Stimulated activated effector memory CD8-positive, alpha-beta T cell treated with anti-CD3 and anti-CD28 coated beads, Interleukin-12 subunit alpha, Interleukin-12 subunit beta, amount 100 ng/mL, for 72 hours (primary cell): ENCODE data around the gene CACNA1C.

Experiments
- ATAC-seq: fragments of 150-1000 bp; cut with Tn5 transposase; 2 replicates; pipeline ENCODE4 v1.10.0; 2021
- DNase-seq, 2 donors: peaks; one replicate each; pipeline ENCODE4 v3.0.0; 2021 to 2022; ENCODE audit warnings: low spot score in 2 of 2
- H3K27ac Mint-ChIP-seq: one replicate; pipeline ENCODE4 v1.8.0; 2022; ENCODE audit warnings: mild to moderate bottlenecking, mixed read lengths
- H3K36me3 Mint-ChIP-seq: one replicate; pipeline ENCODE4 v1.8.0; 2022; ENCODE audit warnings: mild to moderate bottlenecking, mixed read lengths
- H3K4me1 Mint-ChIP-seq: one replicate; pipeline ENCODE4 v1.8.0; 2022; ENCODE audit warnings: mixed read lengths
- H3K4me3 Mint-ChIP-seq: one replicate; pipeline ENCODE4 v1.8.0; 2022; ENCODE audit warnings: mild to moderate bottlenecking, mixed read lengths
- H3K9me3 Mint-ChIP-seq: one replicate; pipeline ENCODE4 v1.8.0; 2022; ENCODE audit warnings: mixed read lengths

The CACNA1C gene

GRCh38 chr12:2384533-2385351 is 332.0 kb downstream of the CACNA1C start:
- Mint-ChIP-seq H3K4me3 (no peak overlapping the region), H3K9me3 (no peaks in the 10 kb centered on the region), H3K4me1 (no peaks in the 10 kb centered on the region), H3K36me3 (no peaks in the 10 kb centered on the region), H3K27ac (no peak overlapping the region)
- DNase-seq (no peak), ATAC-seq (no peak)

DNA sequence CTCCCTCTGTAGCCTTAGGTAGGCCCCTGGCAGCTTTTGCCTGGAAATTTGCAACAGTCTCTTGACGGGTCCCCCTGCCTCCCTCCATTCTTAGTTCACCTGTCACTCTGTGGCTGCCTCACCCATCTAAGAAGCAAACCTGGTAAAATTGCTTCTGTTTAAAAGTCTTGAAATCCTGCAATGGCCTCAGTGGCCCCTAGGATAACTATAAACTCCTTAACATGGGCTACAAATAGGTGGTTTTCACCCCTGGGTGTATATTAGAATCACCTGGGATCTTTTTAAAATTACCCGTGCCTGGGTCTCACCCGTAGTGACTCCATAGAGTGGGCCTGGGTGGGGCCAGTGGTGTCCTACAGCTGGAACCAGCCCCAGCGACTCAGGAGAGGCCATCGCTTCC is 332.7 kb downstream of the CACNA1C start:
- Mint-ChIP-seq H3K4me1 (peaks cover 4% of the 10 kb centered on the region), H3K36me3 (no peaks in the 10 kb centered on the region), H3K27ac (no peak overlapping the region), H3K9me3 (no peaks in the 10 kb centered on the region), H3K4me3 (no peak overlapping the region)
- ATAC-seq (no peak), DNase-seq (no peak)

DNA sequence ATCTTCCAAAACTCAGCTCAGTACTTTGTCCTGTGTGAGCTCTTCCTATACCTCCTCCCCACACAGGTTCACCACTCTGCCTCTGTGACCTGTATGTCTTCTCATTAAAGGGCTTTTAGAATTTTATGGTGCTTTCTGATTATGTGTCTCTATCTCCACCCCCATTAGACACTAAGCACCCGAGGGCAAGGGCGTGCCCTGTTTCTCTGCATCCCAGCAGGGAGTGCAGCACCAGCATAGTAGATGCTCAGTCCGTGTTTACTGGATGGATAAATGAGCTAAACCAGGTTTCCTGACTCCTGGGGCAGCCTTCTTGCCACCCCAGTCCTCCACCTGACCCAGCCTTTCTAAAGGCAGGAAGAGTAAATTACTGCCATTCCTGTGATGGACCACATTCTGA is 333.8 kb downstream of the CACNA1C start:
- H3K4me1 Mint-ChIP-seq, result peaks cover 13% of the 10 kb centered on the region
- H3K36me3 Mint-ChIP-seq, result no peaks in the 10 kb centered on the region
- ATAC-seq, result no peak
- no peak overlapping the region for H3K4me3 Mint-ChIP-seq
- H3K27ac Mint-ChIP-seq, result no peak overlapping the region
- no peaks in the 10 kb centered on the region for H3K9me3 Mint-ChIP-seq
- no peak for DNase-seq

- no peak overlapping the region for H3K27ac Mint-ChIP-seq
- H3K9me3 Mint-ChIP-seq, result no peaks in the 10 kb centered on the region
- ATAC-seq, result peak; percentile 84
Measured at GRCh38 chr12:2387103-2387834, 334.5 kb downstream of the CACNA1C start.

DNA sequence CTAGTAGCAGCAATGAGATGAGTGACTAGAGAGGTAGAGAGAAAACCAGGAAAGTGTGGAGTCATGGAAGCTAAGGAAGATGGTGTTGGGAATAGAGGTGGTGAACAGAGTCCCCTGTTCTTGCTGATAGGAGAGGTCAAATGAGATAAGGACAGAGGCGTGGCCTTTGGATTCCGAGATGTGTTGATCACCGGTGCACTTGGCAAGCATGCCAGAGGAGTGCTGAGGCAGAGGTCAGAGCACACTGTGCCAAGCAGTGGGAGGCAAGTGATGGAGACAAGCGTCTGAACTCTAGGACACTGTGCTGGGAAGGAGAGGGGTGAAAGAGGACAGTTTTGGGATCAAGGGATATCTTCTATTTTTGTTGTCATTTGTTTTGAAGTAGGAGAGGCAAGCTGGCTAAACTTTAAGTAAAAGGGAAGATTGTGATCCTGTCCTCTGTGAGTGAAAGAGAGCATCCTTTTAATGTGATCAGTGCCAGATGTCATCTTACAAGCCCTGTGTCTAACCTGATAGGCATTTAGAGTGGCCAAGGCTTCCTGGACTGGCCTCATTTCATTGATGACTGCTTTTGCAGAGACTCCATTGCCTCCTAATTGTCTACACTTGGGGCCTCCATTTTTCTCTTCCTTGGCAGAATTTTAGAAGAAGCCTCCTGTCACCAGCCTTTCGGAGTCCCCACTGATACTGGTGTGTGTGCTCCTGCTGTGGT is 336.4 kb downstream of the CACNA1C start:
- no peak overlapping the region for H3K27ac Mint-ChIP-seq
- no peaks in the 10 kb centered on the region for H3K36me3 Mint-ChIP-seq
- H3K4me3 Mint-ChIP-seq, result no peak overlapping the region
- no peak for ATAC-seq
- DNase-seq, result no peak
- no peaks in the 10 kb centered on the region for H3K9me3 Mint-ChIP-seq
- H3K4me1 Mint-ChIP-seq, result peaks cover 13% of the 10 kb centered on the region

More at GRCh38 chr12:2387103-2387834, 334.5 kb downstream of the CACNA1C start:
- Mint-ChIP-seq H3K4me3 (no peak overlapping the region), H3K36me3 (no peaks in the 10 kb centered on the region), H3K4me1 (peaks cover 13% of the 10 kb centered on the region)
- DNase-seq, result peak; percentile 14 to 80

DNA sequence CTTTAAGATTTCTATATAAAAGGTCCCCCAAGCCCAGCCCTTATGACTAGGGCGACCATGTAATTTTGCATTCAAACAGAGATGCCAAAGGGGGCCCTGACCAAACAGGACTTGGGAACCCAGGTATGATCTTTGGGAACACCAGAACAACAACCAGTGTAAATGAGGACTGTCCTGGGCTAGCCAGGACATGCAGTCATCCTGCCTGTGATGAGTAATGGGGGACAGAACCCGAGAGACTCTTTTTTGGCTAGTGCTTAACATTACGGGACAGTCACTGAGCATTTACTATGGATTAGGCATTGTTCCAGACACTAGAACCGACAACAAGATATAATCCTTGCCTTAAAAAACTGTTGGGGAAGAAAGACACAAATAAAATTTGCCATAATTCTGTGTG is 337.3 kb downstream of the CACNA1C start:
- H3K9me3 Mint-ChIP-seq, result no peaks in the 10 kb centered on the region
- no peaks in the 10 kb centered on the region for H3K36me3 Mint-ChIP-seq
- ATAC-seq (no peak), DNase-seq (no peak)
- no peak overlapping the region for H3K4me3 Mint-ChIP-seq
- H3K4me1 Mint-ChIP-seq, result peaks cover 13% of the 10 kb centered on the region
- no peak overlapping the region for H3K27ac Mint-ChIP-seq

- no peaks in the 10 kb centered on the region for H3K36me3 Mint-ChIP-seq
- no peaks in the 10 kb centered on the region for H3K9me3 Mint-ChIP-seq
- H3K27ac Mint-ChIP-seq, result no peak overlapping the region
- ATAC-seq, result no peak
- no peak for DNase-seq
- H3K4me1 Mint-ChIP-seq, result peaks cover 13% of the 10 kb centered on the region
- H3K4me3 Mint-ChIP-seq, result no peak overlapping the region
Measured at GRCh38 chr12:2390850-2391390, 338.1 kb downstream of the CACNA1C start.

- peaks cover 13% of the 10 kb centered on the region for H3K4me1 Mint-ChIP-seq
- H3K4me3 Mint-ChIP-seq, result no peak overlapping the region
- H3K27ac Mint-ChIP-seq, result no peak overlapping the region
- no peaks in the 10 kb centered on the region for H3K36me3 Mint-ChIP-seq
- ATAC-seq (no peak), DNase-seq (no peak)
- H3K9me3 Mint-ChIP-seq, result no peaks in the 10 kb centered on the region
Measured at GRCh38 chr12:2391740-2392331, 339.0 kb downstream of the CACNA1C start.

DNA sequence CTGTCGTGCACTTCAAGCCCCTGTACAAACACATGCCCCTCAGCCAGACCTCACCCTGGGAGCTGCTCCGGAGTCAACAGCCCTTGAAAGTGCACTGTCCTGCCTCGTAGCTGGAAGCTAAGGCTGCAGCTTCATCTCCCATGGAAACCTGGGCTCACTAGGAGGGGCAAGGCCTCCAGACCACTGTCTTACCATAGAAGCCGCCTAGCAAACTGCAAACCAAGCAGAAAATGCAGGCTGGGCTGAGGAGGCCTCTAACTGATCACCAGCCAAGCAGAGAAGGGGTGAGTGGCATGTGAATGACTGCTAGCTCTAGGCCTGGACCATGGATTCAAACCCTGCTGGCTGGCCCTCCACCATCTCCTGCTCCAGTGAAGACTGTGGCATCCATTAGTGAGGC is 340.2 kb downstream of the CACNA1C start:
- Mint-ChIP-seq H3K4me3 (no peak overlapping the region), H3K36me3 (no peaks in the 10 kb centered on the region), H3K9me3 (no peaks in the 10 kb centered on the region), H3K27ac (no peak overlapping the region), H3K4me1 (peaks cover 13% of the 10 kb centered on the region)
- ATAC-seq (peak; percentile 17), DNase-seq (no peak)

- no peak overlapping the region for H3K27ac Mint-ChIP-seq
- H3K4me1 Mint-ChIP-seq, result peaks cover 13% of the 10 kb centered on the region
- no peak overlapping the region for H3K4me3 Mint-ChIP-seq
- ATAC-seq, result no peak
- no peaks in the 10 kb centered on the region for H3K36me3 Mint-ChIP-seq
- DNase-seq, result no peak
- H3K9me3 Mint-ChIP-seq, result no peaks in the 10 kb centered on the region
Measured at GRCh38 chr12:2393996-2394395, 341.2 kb downstream of the CACNA1C start.

- Mint-ChIP-seq H3K4me1 (peaks cover 10% of the 10 kb centered on the region), H3K36me3 (no peaks in the 10 kb centered on the region), H3K27ac (no peak overlapping the region), H3K9me3 (no peaks in the 10 kb centered on the region), H3K4me3 (no peak overlapping the region)
- no peak for ATAC-seq
- DNase-seq, result peak; percentile 20 to 54
Measured at GRCh38 chr12:2395354-2395977, 342.7 kb downstream of the CACNA1C start.

- ATAC-seq (no peak), DNase-seq (no peak)
- H3K36me3 Mint-ChIP-seq, result no peaks in the 10 kb centered on the region
Measured at GRCh38 chr12:2396448-2396871, 343.7 kb downstream of the CACNA1C start.

GRCh38 chr12:2397356-2398045 is 344.7 kb downstream of the CACNA1C start:
- ATAC-seq (no peak), DNase-seq (no peak)
- H3K4me1 Mint-ChIP-seq, result no peaks in the 10 kb centered on the region
- no peak overlapping the region for H3K27ac Mint-ChIP-seq
- H3K36me3 Mint-ChIP-seq, result no peaks in the 10 kb centered on the region
- no peaks in the 10 kb centered on the region for H3K9me3 Mint-ChIP-seq
- H3K4me3 Mint-ChIP-seq, result no peak overlapping the region

More at GRCh38 chr12:2396448-2396871, 343.7 kb downstream of the CACNA1C start:
- Mint-ChIP-seq H3K4me3 (no peak overlapping the region), H3K4me1 (peaks cover under 1% of the 10 kb centered on the region), H3K27ac (no peak overlapping the region), H3K9me3 (no peaks in the 10 kb centered on the region)

- H3K9me3 Mint-ChIP-seq, result no peaks in the 10 kb centered on the region
- no peaks in the 10 kb centered on the region for H3K36me3 Mint-ChIP-seq
- H3K27ac Mint-ChIP-seq, result no peak overlapping the region
- ATAC-seq, result no peak
- DNase-seq, result no peak
- no peak overlapping the region for H3K4me3 Mint-ChIP-seq
- no peaks in the 10 kb centered on the region for H3K4me1 Mint-ChIP-seq
Measured at GRCh38 chr12:2401040-2401439, 348.3 kb downstream of the CACNA1C start.
